NT2/D1 (cell line): ENCODE results near the gene FOXO6.

Experiments
- SUZ12 ChIP-seq: IDR thresholded peaks from 2 replicates; pipeline ENCODE4 v1.6.1; 2011; ENCODE audit not compliant: insufficient read length, insufficient read depth; ENCODE audit errors: extremely low read depth
- ZNF274 ChIP-seq: IDR thresholded peaks from 2 replicates; pipeline ENCODE4 v1.6.1; 2011; ENCODE audit warnings: mild to moderate bottlenecking, low read depth, low read length

- TF ChIP-seq SUZ12 (no peak), ZNF274 (no peak)
These were observed 34.9 kb downstream of the FOXO6 start for GRCh38 chr1:41396084-41396483.
